ENCODE measurements around the gene MYO7A.

The MYO7A gene

DNA sequence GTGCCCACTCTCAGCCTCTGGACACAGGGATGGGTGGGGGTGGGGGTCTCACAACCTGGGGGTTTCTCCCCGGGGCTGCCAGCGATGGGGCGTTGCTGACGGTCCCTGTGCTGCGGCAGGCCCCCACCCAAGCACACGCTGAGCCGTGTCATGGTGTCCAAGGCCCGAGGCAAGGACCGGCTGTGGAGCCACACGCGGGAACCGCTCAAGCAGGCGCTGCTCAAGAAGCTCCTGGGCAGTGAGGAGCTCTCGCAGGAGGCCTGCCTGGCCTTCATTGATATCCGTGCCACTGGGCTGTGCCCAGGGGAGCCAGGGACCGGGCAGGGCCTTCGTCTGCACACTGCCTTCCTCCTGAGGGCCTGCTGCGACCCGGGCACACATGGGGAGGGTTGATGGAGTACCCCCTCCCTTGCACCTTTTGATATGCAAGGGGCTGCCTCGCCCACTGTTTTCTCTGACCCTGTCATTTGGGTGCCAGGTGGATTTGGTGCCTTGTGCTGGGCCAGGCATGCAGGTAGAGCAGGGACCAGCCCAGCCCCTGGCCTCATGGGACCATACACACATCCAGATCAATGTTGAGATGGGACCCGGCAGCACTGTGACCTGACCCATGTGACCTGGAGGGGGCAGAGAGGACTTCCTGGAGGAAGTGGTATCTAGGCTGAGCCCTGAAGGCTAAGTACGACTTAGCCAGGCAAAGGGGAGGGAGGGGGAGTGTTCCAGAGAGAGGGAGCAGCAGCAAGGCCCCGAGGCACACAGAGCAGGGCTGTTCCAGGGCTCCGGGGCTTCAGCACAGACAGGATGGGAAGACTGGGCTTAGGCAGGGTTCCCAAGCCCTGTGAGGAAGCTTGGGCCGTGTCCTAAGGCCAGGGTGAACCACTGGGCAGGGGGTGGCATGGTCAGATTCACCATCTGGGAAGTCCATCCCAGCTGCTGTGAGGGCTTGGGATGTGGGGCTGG, 75.2 kb downstream of the MYO7A start:
- DNase-seq: no peak

DNA sequence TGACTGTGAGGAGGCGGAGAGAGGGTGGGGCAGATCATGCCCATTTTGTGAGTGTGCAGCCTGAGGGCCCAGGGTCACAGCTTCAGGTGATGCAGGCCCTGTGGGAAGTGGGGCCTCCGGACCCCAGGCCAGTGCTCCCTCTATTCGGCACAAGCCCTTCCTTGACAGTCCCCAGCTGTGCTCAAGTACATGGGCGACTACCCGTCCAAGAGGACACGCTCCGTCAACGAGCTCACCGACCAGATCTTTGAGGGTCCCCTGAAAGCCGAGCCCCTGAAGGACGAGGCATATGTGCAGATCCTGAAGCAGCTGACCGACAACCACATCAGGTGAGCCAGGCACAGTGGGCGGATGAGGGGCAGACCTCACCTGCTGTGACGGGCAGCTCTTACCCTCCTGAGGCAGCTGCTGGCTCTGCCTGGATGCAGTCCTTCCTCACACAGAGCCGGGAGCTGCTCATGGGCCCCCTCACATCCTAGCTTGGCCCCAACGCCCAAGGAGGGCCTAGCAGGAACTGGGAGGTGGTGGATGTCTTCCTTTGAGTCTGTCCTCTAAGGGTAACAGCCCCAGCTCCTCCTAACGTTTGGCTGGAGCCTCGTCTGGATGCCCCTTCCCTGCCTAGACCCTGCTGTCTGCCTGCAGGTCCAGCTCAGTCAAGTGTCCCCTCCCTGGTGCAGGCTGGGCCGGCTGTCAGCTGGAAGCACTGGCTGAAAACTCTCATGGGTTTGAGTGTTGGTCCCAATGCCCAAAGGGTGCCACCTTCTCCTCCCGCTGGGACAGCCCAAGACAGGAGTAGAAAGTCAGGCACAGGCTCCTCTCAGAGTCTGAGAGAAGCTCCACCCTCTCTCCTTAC, 76.1 kb downstream of the MYO7A start:
- no peak for DNase-seq

DNA sequence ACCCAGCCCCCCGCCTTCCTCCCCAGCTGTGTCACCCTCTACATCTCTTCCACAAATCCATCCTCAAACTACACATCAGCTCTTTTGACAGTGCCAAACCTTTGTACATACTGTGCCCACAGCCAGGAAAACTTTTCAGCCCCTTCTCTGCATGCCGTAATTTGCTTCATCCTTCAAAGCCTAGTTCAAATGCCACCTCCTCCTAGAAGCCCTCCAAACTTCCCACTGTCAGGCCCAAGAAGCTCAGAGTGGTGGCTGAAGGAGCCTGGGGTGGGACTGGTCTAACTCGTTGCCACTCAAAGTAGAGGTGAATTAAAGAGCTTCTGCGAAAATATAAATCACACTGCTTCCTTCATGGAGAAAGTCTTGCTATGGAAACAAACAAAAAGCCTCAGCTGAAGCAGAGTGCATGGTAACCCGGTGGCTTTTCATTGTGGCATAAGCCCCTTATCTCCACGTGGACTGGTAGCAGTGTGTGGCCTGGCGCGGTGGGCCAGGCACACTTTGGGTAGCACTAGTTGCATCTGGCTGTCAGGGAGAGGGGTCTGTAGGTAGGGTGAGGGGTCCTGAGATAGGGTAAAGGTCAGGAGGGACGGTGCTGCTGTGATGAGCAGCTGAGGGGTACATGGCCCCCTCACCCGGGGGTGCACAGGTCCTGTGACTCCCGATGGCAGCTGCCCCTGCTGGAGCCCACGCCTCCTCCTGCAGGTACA, 76.9 kb downstream of the MYO7A start:
- DNase-seq: no peak

DNA sequence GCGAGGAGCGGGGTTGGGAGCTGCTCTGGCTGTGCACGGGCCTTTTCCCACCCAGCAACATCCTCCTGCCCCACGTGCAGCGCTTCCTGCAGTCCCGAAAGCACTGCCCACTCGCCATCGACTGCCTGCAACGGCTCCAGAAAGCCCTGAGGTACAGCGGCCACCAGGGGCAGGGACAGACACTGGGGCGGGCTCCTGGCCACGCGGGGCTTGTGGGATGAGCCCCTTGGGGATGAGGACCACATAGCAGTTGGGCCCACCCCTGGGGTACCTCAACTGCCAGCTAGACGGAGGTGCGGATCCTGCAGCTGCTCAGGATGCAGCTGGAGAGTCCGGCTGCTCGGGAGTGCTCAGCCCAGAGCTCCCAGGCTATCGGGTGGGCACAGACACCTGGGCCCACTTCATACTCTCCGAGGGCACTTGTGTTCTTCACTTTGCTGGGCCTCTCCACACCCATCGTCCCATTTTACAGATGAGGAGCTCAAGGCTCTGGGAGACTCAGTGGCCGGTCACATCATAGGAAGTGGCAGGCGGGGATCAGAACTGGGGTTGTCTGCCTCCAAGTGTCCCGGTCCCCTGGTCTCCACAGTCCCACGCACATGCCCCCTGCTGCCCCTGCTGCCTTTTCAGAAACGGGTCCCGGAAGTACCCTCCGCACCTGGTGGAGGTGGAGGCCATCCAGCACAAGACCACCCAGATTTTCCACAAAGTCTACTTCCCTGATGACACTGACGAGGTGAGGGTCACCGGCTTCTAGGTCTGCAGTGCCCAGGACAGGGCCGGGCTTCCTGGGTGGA, 77.6 kb downstream of the MYO7A start:
- no peak for DNase-seq

DNA sequence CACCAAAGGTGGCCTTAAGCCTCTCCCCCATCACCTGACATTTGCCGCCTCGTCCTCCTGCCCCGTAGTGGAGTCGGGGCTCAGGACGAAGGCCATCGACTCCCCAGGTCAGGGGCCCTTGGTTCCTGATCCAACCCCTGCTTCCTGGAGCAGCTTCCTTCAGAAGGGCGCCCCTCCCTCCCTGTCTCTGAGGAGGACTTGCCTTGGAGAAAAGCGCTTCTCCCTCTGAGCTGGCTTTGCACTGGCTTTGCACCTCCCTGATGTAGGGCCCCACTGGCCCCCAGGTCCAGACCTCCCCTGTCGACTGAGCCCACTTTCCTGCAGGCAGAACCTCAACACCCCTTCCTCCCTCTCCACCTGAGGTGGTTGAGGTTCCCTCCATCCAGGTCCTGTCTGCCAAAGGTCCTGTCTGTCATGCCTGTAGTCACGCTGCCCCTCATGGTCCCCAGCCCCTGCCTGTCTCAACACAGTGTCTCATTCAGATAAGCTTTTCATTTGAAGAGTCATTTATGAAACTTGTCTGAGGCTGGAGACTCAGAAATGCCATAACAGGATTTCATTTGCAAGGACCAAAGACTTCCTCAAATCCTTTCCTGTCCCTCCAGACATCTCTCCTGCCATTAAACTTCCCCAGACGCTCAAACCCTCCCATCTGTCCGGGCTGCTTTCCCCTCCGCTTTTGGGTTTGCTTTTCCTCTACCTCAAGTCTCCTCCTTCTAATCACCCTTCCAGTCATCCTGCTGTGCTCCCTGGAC, 78.4 kb downstream of the MYO7A start:
- DNase-seq: no peak

DNA sequence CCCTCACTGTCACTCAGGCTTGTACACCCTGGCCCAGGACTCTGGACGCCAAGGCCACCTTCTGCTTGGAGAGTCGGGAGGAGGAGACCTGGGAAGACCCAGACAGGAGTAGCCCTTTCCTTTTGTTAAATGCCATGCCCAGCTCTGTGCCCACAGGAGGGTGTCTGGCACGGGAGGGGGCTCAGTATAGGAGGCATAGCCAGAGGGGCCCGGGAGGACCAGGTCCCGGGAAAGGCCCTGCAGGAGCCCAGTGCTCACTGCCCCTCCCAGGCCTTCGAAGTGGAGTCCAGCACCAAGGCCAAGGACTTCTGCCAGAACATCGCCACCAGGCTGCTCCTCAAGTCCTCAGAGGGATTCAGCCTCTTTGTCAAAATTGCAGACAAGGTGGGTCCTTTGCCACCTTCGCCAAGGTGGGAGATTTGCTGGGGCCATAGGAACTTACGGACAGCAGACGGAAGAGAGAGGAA, 79.0 kb downstream of the MYO7A start:
- no peak for DNase-seq

DNA sequence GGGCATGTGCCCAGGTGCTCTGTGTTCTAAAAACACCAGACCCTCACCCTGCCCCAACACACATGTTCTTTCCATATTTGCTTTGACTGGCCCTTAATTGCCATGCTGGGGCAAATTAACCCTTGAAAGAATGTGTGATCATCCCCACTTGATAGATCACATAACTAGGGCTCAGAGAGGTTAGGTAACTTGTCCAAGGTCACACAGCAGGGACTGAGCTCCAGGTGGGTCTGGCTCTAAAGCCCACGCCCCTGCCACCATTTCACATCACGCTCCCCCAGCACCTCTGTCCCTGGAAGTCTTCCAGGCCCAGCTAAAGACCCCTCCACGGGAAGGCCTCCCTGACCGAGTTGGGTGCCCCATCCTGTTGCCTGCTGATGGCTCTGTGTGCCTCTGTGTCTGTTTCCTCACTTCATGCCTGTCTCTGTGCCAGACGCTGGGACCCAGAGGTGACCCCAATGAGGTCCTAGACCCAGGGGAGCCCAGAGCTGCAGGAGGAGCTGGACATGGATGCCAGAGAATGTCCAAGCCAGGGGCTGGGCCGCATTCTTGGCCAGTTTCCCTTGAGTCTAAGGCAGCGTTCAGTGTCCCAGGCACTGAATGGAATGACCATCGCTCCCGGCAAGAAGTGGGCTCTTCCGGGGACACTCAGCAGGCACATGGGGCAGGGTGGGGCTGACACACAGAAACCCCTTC, 79.7 kb downstream of the MYO7A start:
- no peak for DNase-seq

DNA sequence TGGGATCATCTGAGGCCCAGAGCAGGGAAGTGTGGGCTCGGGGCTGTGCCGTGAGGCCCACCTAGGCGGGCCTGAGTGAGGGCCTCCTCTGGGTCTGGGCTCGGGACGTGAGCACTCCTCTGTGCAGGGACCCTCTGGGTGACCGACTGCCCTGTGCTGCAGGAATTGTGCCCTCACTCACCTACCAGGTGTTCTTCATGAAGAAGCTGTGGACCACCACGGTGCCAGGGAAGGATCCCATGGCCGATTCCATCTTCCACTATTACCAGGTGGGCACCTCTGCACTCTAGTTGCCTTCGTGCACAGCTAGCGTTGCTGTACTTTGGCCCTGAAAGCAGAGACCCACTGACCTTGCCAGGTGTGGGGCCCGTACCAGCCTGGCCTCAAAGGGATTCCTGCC, 80.5 kb downstream of the MYO7A start:
- DNase-seq: no peak

DNA sequence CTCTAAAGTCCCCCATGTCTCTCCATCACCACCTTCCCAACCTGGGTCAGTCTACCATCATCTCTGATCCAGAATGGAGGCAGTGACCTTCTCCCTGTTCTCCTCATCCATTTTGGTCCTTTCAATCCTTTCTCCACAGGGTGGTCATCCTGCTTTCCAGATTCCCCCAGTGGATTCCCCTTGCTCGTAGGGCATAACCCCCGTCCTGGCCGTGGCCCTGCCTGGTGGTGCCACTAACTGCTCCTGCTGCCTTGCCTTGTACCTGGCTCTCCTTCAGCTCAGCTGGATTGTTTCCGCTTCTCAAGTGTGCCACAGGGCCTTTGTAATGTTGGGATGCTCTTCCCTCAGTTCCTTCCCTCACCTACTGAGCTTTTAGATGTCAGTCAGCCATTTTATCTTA, 81.6 kb downstream of the MYO7A start:
- no peak for DNase-seq

DNA sequence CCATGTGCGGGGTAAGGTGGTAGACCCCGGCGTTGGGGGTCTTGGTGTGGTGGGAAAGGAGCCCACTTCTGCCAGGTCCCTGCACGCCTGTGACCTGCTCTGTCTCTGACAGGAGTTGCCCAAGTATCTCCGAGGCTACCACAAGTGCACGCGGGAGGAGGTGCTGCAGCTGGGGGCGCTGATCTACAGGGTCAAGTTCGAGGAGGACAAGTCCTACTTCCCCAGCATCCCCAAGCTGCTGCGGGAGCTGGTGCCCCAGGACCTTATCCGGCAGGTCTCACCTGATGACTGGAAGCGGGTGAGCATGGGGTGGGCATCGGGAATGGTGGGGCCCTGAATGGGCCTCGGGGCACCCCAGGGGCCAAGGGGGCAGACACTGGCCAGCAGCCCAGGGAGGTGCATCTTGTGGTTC, 83.0 kb downstream of the MYO7A start:
- no peak for DNase-seq

DNA sequence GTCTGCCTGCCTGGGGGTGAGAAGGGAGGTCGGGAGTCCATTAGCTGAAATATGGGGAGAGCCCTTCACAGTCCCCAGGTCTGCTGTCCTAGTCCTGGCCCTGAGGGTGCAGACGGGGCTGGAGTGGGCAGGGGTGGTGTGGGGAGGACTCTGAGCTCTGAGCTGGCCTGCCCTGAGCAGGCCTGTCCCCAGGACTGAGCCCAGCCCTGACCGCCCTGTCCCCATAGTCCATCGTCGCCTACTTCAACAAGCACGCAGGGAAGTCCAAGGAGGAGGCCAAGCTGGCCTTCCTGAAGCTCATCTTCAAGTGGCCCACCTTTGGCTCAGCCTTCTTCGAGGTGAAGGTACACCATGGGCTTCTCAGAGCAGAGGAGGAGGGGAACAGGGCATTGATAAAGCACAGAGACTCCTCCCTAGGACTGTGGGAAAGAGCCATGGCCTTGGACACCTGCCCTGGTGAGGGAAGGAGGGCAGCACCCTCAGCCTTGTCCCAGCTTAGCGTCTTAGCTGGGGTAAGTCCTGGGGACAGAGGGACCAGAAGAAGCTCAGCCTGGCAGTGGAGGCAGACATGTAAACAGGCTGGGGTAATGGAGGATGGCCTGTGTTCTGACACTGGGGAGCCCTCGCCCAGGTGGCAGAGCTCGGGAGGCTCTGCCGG, 83.7 kb downstream of the MYO7A start:
- no peak for DNase-seq

DNA sequence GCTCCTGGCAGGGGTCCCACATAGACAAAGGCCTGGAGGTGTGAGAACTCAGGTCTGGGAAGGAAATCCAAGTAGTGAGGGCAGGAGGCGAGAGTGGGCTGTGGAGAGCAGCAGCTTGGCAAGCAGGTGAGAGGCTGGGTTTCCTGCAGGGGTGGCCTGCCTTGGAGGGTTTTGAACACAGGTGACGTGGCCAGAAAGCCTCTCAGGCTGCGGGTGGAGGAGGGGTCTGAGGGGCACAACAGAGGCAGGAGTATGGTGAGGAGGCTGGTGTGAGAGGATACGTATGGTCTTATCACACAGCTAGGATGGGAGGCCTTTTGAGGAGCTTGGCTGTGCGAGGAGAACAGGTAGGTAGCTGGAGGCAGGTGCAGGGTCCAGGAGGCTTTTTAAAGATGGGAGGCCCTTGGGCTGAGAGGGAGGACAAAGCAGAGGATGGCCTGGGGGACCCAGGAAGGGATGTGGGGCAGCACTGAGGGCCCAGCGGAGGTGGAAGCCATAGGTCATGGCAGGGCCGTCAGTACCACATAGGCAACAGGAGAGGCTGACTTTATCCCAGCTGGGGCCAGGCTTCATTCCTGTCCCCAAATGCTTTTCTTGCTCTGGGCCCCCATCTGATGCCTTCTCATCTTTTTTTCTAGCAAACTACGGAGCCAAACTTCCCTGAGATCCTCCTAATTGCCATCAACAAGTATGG, 84.4 kb downstream of the MYO7A start:
- no peak for DNase-seq

DNA sequence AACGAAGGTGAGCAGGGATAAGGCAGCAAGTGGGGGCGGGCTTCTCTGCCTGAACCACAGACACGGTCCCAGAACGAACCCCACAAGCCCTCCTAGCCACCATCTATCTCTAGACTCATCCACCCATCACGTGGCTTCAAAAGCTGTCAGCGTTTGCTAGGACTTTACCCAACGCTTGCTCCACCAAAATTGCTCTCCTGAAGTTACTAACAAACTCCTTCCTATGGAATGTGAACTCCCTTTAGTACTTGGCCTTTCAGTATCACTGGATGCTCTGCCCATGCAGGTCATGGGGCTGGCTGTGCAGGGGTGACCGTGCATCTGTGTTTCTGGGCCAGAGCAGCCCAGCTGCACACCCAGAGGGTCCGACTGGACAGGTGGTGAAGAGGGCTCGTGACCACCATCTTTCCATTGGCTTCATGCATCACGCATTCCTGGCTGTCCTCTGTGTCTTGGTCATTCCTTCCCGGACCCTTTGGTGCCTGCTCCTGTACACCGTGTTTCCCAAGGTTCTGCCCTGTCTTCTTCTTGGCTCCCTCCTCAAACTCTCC, 85.1 kb downstream of the MYO7A start:
- no peak for DNase-seq

DNA sequence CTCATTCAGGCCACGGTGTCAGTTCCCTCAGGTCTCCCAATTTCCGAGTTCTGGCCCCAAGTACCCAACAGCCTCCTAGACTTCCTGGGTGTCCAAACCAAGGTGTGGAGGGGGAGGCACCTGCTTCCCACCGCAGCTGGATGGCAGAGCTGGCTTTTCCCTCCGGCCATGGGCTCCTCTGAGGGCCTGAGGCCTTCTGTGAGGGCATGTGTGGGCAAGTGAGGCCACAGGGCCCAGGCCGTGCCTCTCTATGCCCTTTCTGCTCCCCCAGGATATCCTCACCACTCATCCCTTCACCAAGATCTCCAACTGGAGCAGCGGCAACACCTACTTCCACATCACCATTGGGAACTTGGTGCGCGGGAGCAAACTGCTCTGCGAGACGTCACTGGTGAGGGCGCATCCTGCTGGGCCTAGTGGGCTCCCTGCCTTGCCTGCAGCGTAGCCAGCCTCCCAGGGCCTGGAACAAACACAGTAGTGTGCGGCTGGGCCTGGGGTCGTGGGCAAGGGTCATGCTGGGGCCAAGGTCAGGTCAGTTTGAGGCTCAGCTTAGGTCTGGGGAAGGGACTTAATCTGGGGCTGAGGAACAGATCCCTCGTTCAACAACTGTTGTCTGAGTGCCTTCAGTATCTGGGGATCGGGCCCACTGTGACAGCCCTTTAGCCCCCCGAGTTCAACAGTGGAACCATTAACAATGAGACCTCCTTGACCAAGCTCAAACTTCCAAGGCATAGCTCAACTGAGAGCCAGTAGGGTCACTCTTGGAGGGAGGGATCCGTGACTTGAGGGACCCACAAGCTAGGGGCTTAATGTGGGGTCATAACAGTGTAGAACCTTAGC, 85.8 kb downstream of the MYO7A start:
- DNase-seq: no peak

DNA sequence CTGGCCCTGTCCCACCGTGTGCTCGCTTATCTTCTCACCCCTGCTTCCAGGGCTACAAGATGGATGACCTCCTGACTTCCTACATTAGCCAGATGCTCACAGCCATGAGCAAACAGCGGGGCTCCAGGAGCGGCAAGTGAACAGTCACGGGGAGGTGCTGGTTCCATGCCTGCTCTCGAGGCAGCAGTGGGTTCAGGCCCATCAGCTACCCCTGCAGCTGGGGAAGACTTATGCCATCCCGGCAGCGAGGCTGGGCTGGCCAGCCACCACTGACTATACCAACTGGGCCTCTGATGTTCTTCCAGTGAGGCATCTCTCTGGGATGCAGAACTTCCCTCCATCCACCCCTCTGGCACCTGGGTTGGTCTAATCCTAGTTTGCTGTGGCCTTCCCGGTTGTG, 86.5 kb downstream of the MYO7A start:
- DNase-seq: no peak

DNA sequence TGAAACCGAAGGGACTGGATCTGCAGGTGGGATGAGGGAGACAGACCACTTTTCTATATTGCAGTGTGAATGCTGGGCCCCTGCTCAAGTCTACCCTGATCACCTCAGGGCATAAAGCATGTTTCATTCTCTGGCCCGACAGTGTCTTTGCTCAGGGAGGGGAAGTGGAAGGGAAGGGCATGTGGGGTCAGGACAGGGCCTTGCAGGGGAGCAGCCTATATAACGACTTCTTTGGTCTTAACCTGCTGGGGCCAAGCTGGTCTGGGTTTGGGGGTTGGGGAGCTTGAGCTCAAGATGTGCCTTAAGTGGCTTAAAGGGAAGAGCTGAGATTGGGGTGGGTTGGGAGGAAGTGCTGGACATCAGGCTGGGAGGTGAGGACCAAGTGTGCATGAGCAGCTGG, 87.1 kb downstream of the MYO7A start:
- no peak for DNase-seq

DNA sequence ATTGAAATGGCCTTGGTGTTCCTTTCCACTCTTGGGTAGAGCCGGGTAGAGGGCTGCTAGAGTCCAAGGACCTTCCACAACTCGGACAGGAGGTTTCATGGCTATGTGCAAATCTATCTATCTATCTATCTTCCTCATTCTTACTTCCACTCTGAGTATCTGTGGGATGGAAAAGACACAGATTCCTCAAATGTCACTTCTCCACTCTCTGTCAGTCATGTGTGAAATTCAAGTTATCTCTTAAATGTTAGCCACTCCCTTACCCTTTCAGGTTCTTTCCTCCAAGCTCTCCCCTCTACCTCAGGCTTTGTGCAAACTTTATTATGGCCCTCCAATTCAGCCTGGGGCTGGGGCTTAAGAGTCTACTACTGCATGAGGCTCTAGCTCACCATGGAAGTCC, 89.1 kb downstream of the MYO7A start:
- no peak for DNase-seq

DNA sequence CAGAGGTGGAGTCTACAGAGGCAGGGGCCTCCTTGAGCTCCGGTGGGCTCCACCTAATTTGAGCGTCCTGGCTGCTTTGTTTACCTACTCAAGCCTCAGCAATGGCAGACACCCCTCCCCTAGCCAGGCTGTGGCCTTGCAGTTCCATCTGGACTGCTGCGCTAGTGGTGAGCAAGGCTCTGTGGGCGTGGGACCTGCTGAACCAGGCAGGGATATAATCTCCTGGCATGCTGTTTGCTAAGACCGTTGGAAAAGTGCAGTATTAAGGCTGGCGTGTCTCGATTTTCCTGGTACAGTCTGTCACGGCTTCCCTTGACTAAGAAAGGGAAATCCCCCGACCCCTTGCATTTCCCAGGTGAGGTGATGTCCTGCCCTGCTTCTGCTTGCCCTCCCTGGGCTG, 95.8 kb downstream of the MYO7A start:
- DNase-seq: peak in 1 of 2 experiments; percentile 12
